ENCODE results near the gene NPFF. TPM values are rescaled to one million over a fixed set of nuclear protein-coding genes. Genes with fewer than 3 reads are reported as not detected.

Gene NPFF
- total and polyA plus RNA-seq, 4 donors = 5.1 to 14.4 TPM; not detected in 2

DNA sequence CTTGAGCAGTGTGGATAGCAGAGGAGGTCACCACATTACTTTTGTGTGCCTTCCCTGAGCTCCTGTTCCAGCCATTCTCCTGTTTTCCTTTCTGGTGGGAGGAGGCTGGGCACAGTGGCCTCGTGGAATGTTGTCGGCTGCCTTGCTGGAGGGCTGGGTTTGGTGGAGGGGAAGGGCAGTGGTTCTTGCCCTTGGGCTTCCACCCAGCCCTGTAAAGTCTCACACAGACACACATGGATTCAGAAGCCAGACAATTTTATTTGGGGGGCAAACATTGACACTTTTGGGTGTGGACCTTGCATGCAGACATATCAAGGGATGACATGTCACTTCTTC is 866 bp downstream of the NPFF start:
- Histone ChIP-seq H3K4me1 (ENCODE audit: control insufficient read depth in 1 of 2, insufficient read depth in 2 of 2, low read length in 2 of 2) (no peaks in the 10 kb centered on the region), H3K27ac (ENCODE audit: low read depth in 1 of 2, low read length in 2 of 2) (peak overlapping the region in 1 of 2 donors; percentile 43), H3K4me3 (ENCODE audit: low read length in 2 of 2) (no peak overlapping the region), H3K36me3 (ENCODE audit: control insufficient read depth in 1 of 2, insufficient read depth in 2 of 2, low read length in 1 of 2) (peaks cover 0 to under 1% of the 10 kb centered on the region in 2 donors), H3K9me3 (ENCODE audit: control insufficient read depth, low read length) (no peaks in the 10 kb centered on the region), H3K27me3 (ENCODE audit: control insufficient read depth in 1 of 2, insufficient read depth in 2 of 2, low read length in 1 of 2) (no peaks in the 10 kb centered on the region)
- ATAC-seq (ENCODE audit: low FRiP score) (no peak), DNase-seq (peak; percentile 40 to 64)
- 1 to 4% methylated on average over 2 of the region's 2 CpGs for WGBS, 2 donors
- intact Hi-C loops (cut with DNase I) = loop anchor here (5.0 to 10.0 kb wide), 2 partner anchors 154 to 182 kb away; partner anchors contain the start of gene AAAS (in 2 of the 2)

DNA sequence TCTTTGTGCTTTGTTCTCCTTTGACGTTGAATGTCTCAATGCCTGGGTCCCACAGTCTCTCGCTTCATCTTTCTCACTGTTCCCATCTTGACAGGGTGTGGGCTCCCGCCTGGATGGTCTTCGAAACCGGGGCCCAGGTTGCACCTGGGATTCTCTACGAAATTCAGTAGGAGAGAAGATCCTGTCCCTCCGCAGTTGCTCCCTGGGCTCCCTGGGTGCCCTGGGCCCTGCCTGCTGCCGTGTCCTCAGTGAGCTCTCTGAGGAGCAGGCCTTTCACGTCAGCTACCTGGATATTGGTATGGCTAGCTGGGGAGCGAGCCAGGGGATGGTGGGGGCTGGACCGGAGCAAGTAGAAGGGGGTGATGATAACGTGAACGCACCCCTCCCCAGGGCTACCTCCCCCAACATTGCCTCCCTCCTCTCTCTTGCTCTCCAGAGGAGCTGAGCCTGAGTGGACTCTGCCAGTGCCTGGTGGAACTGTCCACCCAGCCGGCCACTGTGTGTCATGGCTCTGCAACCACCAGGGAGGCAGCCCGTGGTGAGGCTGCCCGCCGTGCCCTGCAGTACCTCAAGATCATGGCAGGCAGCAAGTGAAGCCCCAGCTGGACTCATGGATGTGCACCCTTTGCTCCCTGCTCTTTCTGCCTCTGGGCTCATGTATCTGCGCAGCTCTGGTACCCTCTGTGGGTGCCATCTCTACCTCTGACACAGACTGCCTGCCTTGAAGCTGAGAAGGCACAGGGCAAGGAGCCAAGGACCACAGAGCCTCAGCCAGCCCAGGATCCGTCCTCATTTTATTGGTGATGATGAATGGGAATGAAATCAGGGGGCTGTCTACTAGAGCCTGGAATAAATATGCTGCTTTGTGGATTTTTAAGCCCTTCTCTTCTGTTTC is 1.5 kb downstream of the NPFF start:
- Histone ChIP-seq H3K36me3 (ENCODE audit: control insufficient read depth in 1 of 2, insufficient read depth in 2 of 2, low read length in 1 of 2) (no peaks in the 10 kb centered on the region), H3K27me3 (ENCODE audit: control insufficient read depth in 1 of 2, insufficient read depth in 2 of 2, low read length in 1 of 2) (no peaks in the 10 kb centered on the region), H3K9me3 (ENCODE audit: control insufficient read depth, low read length) (no peaks in the 10 kb centered on the region), H3K4me1 (ENCODE audit: control insufficient read depth in 1 of 2, insufficient read depth in 2 of 2, low read length in 2 of 2) (no peaks in the 10 kb centered on the region), H3K4me3 (ENCODE audit: low read length in 2 of 2) (no peak overlapping the region), H3K27ac (ENCODE audit: low read depth in 1 of 2, low read length in 2 of 2) (peak overlapping the region; percentile 9 to 43)
- intact Hi-C loops (cut with DNase I) = loop anchor here (5.0 to 10.0 kb wide), 2 partner anchors 154 to 181 kb away; partner anchors contain the start of gene AAAS (in 2 of the 2)
- no peak for ATAC-seq (ENCODE audit: low FRiP score)
- DNase-seq = peak; percentile 46 to 72
- WGBS, 2 donors = 69 to 70% methylated on average over 19 of the region's 19 CpGs

DNA sequence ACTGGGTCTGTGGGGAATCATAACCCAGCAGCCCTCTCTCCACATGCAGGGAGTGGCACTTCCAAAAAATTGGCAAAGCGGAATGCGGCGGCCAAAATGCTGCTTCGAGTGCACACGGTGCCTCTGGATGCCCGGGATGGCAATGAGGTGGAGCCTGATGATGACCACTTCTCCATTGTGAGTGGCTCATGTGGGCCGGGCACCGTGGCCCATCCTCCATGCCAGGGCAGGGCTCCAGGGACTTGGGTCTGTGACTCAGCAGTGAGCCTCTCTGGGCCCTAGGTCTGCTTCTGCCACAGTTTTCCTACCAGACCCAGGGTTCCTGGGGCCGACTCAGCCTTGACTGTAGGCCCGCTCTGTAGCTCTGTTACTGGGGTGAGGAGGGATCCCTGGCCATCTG is 2.2 kb downstream of the NPFF start:
- intact Hi-C loops (cut with DNase I) = loop anchor here (5.0 to 10.0 kb wide), 2 partner anchors 153 to 180 kb away; partner anchors contain the start of gene AAAS (in 2 of the 2)
- Histone ChIP-seq H3K27me3 (ENCODE audit: control insufficient read depth in 1 of 2, insufficient read depth in 2 of 2, low read length in 1 of 2) (no peaks in the 10 kb centered on the region), H3K36me3 (ENCODE audit: control insufficient read depth in 1 of 2, insufficient read depth in 2 of 2, low read length in 1 of 2) (no peaks in the 10 kb centered on the region), H3K27ac (ENCODE audit: low read depth in 1 of 2, low read length in 2 of 2) (peak overlapping the region in 1 of 2 donors; percentile 43), H3K9me3 (ENCODE audit: control insufficient read depth, low read length) (no peaks in the 10 kb centered on the region), H3K4me1 (ENCODE audit: control insufficient read depth in 1 of 2, insufficient read depth in 2 of 2, low read length in 2 of 2) (no peaks in the 10 kb centered on the region), H3K4me3 (ENCODE audit: low read length in 2 of 2) (no peak overlapping the region)
- DNase-seq (peak; percentile 84 to 93), ATAC-seq (ENCODE audit: low FRiP score) (no peak)
- 45 to 49% methylated on average over 10 of the region's 10 CpGs for WGBS, 2 donors

DNA sequence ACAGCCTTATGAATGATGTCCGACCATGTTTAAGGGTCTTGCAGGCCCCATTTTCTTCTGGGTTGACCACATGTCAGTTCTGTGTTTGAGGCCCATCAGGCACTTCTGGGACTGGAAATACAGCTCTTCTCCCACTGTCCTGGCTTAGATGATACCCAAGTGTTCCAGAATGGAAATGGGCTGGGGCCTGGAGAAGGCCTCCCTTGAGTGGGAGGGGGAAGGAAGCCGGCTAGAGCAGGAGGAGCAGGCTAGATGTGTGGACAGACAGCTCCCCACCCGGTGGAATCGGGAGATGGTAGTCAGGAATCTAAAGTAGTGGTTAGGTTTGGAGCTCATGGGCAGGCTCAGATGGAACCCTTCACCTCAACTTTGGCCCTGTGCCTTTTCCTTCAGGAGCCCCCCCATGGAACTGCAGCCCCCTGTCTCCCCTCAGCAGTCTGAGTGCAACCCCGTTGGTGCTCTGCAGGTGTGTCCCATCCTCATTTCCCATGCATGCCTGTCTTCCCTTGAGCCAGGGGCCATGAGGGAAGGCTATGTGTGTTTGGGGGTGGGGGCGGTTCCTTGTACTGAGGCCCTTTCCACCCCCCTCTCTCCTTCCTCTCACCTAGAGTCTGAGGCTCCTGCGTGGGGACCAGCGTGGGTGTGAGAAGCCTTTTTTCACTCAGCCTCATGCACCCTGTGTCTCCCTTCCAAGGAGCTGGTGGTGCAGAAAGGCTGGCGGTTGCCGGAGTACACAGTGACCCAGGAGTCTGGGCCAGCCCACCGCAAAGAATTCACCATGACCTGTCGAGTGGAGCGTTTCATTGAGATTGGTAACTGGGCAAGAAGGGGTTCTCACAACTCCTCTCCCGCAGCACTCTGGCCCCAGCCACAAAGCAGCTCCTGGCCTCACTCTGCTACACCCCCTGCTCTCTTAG is 3.0 kb downstream of the NPFF start:
- ATAC-seq (ENCODE audit: low FRiP score) = no peak
- DNase-seq = peak; percentile 38 to 62
- Histone ChIP-seq H3K9me3 (ENCODE audit: control insufficient read depth, low read length) (no peaks in the 10 kb centered on the region), H3K36me3 (ENCODE audit: control insufficient read depth in 1 of 2, insufficient read depth in 2 of 2, low read length in 1 of 2) (no peaks in the 10 kb centered on the region), H3K4me3 (ENCODE audit: low read length in 2 of 2) (no peak overlapping the region), H3K4me1 (ENCODE audit: control insufficient read depth in 1 of 2, insufficient read depth in 2 of 2, low read length in 2 of 2) (no peaks in the 10 kb centered on the region), H3K27me3 (ENCODE audit: control insufficient read depth in 1 of 2, insufficient read depth in 2 of 2, low read length in 1 of 2) (no peaks in the 10 kb centered on the region), H3K27ac (ENCODE audit: low read depth in 1 of 2, low read length in 2 of 2) (peak overlapping the region in 1 of 2 donors; percentile 34)
- intact Hi-C loops (cut with DNase I) = loop anchor here (10.0 kb wide), 1 partner anchor 179 kb away; the partner anchor contains the start of gene AAAS (in 2 of the 2)
- WGBS, 2 donors = 77 to 79% methylated on average over 14 of the region's 14 CpGs

DNA sequence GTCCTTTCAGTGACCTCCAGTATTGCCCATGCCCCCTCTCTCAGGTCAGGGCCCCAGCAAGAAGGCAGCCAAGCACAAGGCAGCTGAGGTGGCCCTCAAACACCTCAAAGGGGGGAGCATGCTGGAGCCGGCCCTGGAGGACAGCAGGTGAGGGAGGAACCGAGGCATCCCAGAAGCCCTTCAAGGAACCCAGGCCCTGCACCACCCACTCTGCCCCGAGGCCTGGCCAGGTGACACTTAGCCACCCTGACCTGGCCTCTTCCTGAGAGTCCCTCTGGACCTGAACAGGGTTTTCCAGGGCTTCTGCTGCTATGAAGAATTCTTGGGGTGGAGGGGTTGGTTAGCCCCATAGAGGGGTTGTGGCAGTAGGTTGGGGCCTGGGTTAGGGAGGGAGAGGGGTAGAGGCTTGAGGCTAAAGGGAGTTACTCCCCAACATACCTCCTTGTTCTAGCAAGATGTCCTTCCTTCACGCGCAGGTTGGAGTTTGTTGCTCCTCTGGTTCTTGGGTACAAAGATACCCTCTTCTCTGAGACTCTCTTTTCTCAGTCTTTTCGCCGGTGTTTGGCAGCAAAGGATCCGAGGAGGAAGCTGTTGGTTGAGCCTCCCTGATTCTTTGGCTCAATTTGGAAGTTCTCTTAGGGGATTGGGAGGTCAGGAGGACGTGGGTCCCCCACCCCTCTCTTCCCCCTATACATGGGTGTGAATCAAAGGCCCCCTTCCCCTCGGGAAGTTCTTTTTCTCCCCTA is 4.1 kb downstream of the NPFF start:
- intact Hi-C loops (cut with DNase I) = loop anchor here (10.0 kb wide), 1 partner anchor 178 kb away; the partner anchor contains the start of gene AAAS (in 2 of the 2)
- Histone ChIP-seq H3K4me1 (ENCODE audit: control insufficient read depth in 1 of 2, insufficient read depth in 2 of 2, low read length in 2 of 2) (no peaks in the 10 kb centered on the region), H3K36me3 (ENCODE audit: control insufficient read depth in 1 of 2, insufficient read depth in 2 of 2, low read length in 1 of 2) (no peaks in the 10 kb centered on the region), H3K27me3 (ENCODE audit: control insufficient read depth in 1 of 2, insufficient read depth in 2 of 2, low read length in 1 of 2) (no peaks in the 10 kb centered on the region), H3K9me3 (ENCODE audit: control insufficient read depth, low read length) (no peaks in the 10 kb centered on the region), H3K4me3 (ENCODE audit: low read length in 2 of 2) (no peak overlapping the region), H3K27ac (ENCODE audit: low read depth in 1 of 2, low read length in 2 of 2) (peak overlapping the region; percentile 6 to 86)
- peak in 1 of 2 donors; percentile 42 for DNase-seq
- ATAC-seq (ENCODE audit: low FRiP score) = no peak
- WGBS, 2 donors = 76 to 79% methylated on average over 10 of the region's 10 CpGs

DNA sequence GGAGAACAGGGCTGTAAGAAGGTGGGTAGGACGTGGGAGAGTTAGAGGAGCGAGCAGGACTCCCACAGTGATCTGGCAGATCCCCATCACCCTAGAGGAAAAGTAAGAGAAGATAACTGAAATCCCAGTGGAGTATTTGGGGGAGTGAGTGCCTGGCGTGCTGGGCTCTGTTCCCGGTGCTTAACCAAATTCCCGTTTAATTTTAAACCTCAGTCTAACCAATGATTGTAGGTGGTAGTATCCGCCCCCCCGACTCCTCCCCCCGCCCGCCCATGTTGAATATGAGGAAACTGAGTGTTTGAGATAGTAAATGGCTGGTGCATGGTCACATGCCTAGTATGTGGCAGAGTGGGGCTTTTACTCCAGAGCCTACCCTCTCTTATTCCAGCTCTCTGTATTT is 5.0 kb downstream of the NPFF start:
- intact Hi-C loops (cut with DNase I) = loop anchor here (10.0 kb wide), 1 partner anchor 178 kb away; the partner anchor contains the start of gene AAAS (in 2 of the 2)
- ATAC-seq (ENCODE audit: low FRiP score) (no peak), DNase-seq (no peak)
- no peaks in the 10 kb centered on the region for H3K4me1 ChIP-seq (ENCODE audit: control insufficient read depth in 1 of 2, insufficient read depth in 2 of 2, low read length in 2 of 2)
- no peaks in the 10 kb centered on the region for H3K36me3 ChIP-seq (ENCODE audit: control insufficient read depth in 1 of 2, insufficient read depth in 2 of 2, low read length in 1 of 2)
- 7 to 8% methylated on average over 9 of the region's 9 CpGs for WGBS, 2 donors
- no peaks in the 10 kb centered on the region for H3K27me3 ChIP-seq (ENCODE audit: control insufficient read depth in 1 of 2, insufficient read depth in 2 of 2, low read length in 1 of 2)
- no peak overlapping the region for H3K4me3 ChIP-seq (ENCODE audit: low read length in 2 of 2)
- H3K9me3 ChIP-seq (ENCODE audit: control insufficient read depth, low read length) = no peaks in the 10 kb centered on the region
- peak overlapping the region in 1 of 2 donors; percentile 86 for H3K27ac ChIP-seq (ENCODE audit: low read depth in 1 of 2, low read length in 2 of 2)

DNA sequence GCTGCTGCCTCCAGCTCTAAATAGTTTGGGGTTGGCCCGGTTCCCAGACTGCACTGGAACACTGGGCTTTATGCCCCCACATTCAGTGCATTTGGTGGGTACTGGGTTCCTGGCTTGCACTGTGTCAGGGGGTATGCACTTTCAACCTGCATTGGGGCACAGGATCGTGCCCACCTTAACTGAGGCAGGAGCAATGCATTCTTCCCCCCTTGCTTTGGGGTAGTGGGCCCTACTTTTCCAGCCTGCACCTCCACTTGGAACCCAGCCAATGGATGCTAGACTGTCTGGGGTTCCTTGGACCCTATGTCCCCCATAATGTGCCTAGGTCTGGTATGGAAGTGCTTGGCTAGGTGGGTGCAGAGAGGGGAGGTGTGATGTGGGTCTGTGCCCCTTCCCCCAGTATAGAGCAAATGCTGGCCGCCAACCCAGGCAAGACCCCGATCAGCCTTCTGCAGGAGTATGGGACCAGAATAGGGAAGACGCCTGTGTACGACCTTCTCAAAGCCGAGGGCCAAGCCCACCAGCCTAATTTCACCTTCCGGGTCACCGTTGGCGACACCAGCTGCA is 5.6 kb downstream of the NPFF start:
- H3K4me1 ChIP-seq (ENCODE audit: control insufficient read depth in 1 of 2, insufficient read depth in 2 of 2, low read length in 2 of 2) = no peaks in the 10 kb centered on the region

More for the DNA sequence above, 5.6 kb downstream of the NPFF start:
- 53% methylated on average over 10 of the region's 10 CpGs for WGBS, 2 donors
- H3K36me3 ChIP-seq (ENCODE audit: control insufficient read depth in 1 of 2, insufficient read depth in 2 of 2, low read length in 1 of 2) = no peaks in the 10 kb centered on the region
- H3K27me3 ChIP-seq (ENCODE audit: control insufficient read depth in 1 of 2, insufficient read depth in 2 of 2, low read length in 1 of 2) = no peaks in the 10 kb centered on the region
- peak overlapping the region in 1 of 2 donors; percentile 54 for H3K27ac ChIP-seq (ENCODE audit: low read depth in 1 of 2, low read length in 2 of 2)
- H3K9me3 ChIP-seq (ENCODE audit: control insufficient read depth, low read length) = no peaks in the 10 kb centered on the region
- intact Hi-C loops (cut with DNase I) = loop anchor here (2.0 to 10.0 kb wide), 2 partner anchors 49 to 177 kb away; partner anchors contain the start of genes AAAS (in 2 of the 2) and PCBP2 (in 1 of the 2)
- ATAC-seq (ENCODE audit: low FRiP score) (no peak), DNase-seq (no peak)
- peak overlapping the region in 1 of 2 donors; percentile 68 for H3K4me3 ChIP-seq (ENCODE audit: low read length in 2 of 2)
